Pericardium fibroblast (primary cell): ENCODE data around the gene POLR1G. TPM values are rescaled to one million over a fixed set of nuclear protein-coding genes. Genes with fewer than 3 reads are reported as not detected.

Experiments used
- total RNA-seq: library from RNA; depleted of rRNA; stranded (reverse); fragments of >200 nt; gene quantifications from 2 replicates; pipeline ENCODE4 v1.2.3, GENCODE V29; 2015

POLR1G gene
- total RNA-seq: 2.9 and 9.3 TPM in 2 replicates

GRCh38 chr19:45406226-45407090, at the start of gene POLR1G:
POLR1G (plus strand) TSS chr19:45406644; CDS start chr19:45406697, 53 bp downstream.

GRCh38 chr19:45370410-45371204, 35.8 kb upstream of the POLR1G start, which contains the start of gene ERCC2:
ERCC2 (minus strand) TSS chr19:45370573; CDS start chr19:45370540, 33 bp downstream.

GRCh38 chr19:45404557-45405434, 1.6 kb upstream of the POLR1G start, which contains the start of gene PPP1R13L:
PPP1R13L (minus strand) TSS chr19:45405069; CDS start chr19:45398318, 6,751 bp downstream.

GRCh38 chr19:45423589-45424190, 17.2 kb downstream of the POLR1G start, which contains the start of gene ERCC1:
ERCC1 (minus strand) TSS chr19:45423917; CDS start chr19:45423374, 543 bp downstream.

Other genes with a start within 250 kb of the POLR1G start
- gene NKPD1, start 245.7 kb upstream of the POLR1G start, total RNA-seq: under 0.01 and 0.85 TPM in 2 replicates
- gene TRAPPC6A, start 228.4 kb upstream of the POLR1G start, total RNA-seq: 29.1 and 33.0 TPM in 2 replicates
- gene BLOC1S3, start 227.9 kb upstream of the POLR1G start, total RNA-seq: 10.3 and 15.3 TPM in 2 replicates
- gene EXOC3L2, start 161.2 kb upstream of the POLR1G start, total RNA-seq: 1.0 and 2.0 TPM in 2 replicates
- gene MARK4, start 155.4 kb upstream of the POLR1G start, total RNA-seq: 23.2 and 36.3 TPM in 2 replicates
- 0.35 and 4.2 TPM in 2 replicates for gene CKM, start 83.8 kb upstream of the POLR1G start, total RNA-seq
- gene KLC3, start 65.9 kb upstream of the POLR1G start, total RNA-seq: not detected in 2 replicates
- gene ERCC2, start 36.1 kb upstream of the POLR1G start, total RNA-seq: 15.0 and 24.5 TPM in 2 replicates
- gene PPP1R13L, start 1.6 kb upstream of the POLR1G start, total RNA-seq: 4.8 and 7.8 TPM in 2 replicates
- gene ERCC1, start 17.3 kb downstream of the POLR1G start, total RNA-seq: 73.5 and 82.0 TPM in 2 replicates
- 14.2 and 53.7 TPM in 2 replicates for gene FOSB, start 61.4 kb downstream of the POLR1G start, total RNA-seq
- gene RTN2, start 90.4 kb downstream of the POLR1G start, total RNA-seq: 18.8 and 21.1 TPM in 2 replicates
- gene PPM1N, start 91.8 kb downstream of the POLR1G start, total RNA-seq: 1.3 and 2.6 TPM in 2 replicates
- 55.0 and 120 TPM in 2 replicates for gene VASP, start 100.8 kb downstream of the POLR1G start, total RNA-seq
- 8.2 and 9.2 TPM in 2 replicates for gene OPA3, start 178.2 kb downstream of the POLR1G start, total RNA-seq
- gene GPR4, start 195.6 kb downstream of the POLR1G start, total RNA-seq: 1.5 and 2.0 TPM in 2 replicates
- gene EML2, start 232.8 kb downstream of the POLR1G start, total RNA-seq: 12.4 and 18.6 TPM in 2 replicates